HCT116 (cell line): Measurements from ENCODE around the gene ALK. TPM values are rescaled to one million over a fixed set of nuclear protein-coding genes. Genes with fewer than 3 reads are reported as not detected.

Experiments
- ATAC-seq: fragments of 200-7000 bp; cut with Tn5 transposase; 2 replicates; pipeline ENCODE4 v1.9.1; 2020; ENCODE audit warnings: mild to moderate bottlenecking, moderate library complexity
- BruUV-seq: library from RNA; stranded (reverse); fragments of 400-500 nt; replicated peaks from 2 replicates; lab custom pipeline; 2021; lab: Mats Ljungman, UMichigan
- CTCF ChIA-PET: fragments of 300-600 bp; sonication (Branson Sonifier 250); formaldehyde crosslinking; loops from one replicate; lab custom pipeline; 2021; ENCODE audit warnings: antibody characterized with exemption; lab: Charles Lee
- POLR2A ChIA-PET: fragments of 300-600, 350-600 bp; sonication (Branson Sonifier 250); formaldehyde crosslinking; loops from one replicate; lab custom pipeline; 2021; ENCODE audit warnings: antibody characterized with exemption; lab: Charles Lee
- RAD21 ChIA-PET, 2 experiments: fragments of 300-600 bp; sonication (Branson Sonifier 250); formaldehyde crosslinking; loops; one replicate each; lab custom pipeline; 2023; ENCODE audit warnings: low total read pairs in 2 of 2; ENCODE audit not compliant: uncharacterized antibody in 2 of 2, unreplicated experiment in 2 of 2, low non-redundant PET in 1 of 2; lab: Charles Lee
- DNase-seq: peaks from one replicate; pipeline ENCODE4 v3.0.0-alpha.2; 2010; ENCODE audit warnings: low read depth, low spot score
- H2AFZ ChIP-seq: fragments of 200-600 bp; shearing (Covaris generic), sonication (generic); 2 replicates; pipeline ENCODE4 v1.6.1; 2017; ENCODE audit warnings: low read depth, mixed run types, mixed read lengths, antibody characterized with exemption, low read length; ENCODE audit not compliant: poor library complexity, severe bottlenecking
- H3K27ac ChIP-seq: 2 replicates; pipeline ENCODE4 v1.5.1; 2012; ENCODE audit warnings: low read depth, low read length
- H3K27me3 ChIP-seq: fragments of 200-600 bp; sonication (generic); 2 replicates; pipeline ENCODE4 v1.6.1; 2016; ENCODE audit warnings: mixed run types, low read length, mixed read lengths; ENCODE audit not compliant: insufficient read depth
- H3K36me3 ChIP-seq, 2 experiments: fragments of 200-500 bp in 1 of 2; fragments of 200-600 bp in 1 of 2; sonication (Bioruptor generic) in 1 of 2; sonication (generic) in 1 of 2; 2 replicates each; pipeline versions ENCODE4 v1.5.1 to v1.6.1; 2014 to 2016; ENCODE audit warnings: low read length in 2 of 2, inconsistent platforms in 1 of 2, mixed read lengths in 1 of 2, mixed run types in 1 of 2; ENCODE audit not compliant: insufficient read depth in 2 of 2, control insufficient read depth in 1 of 2
- H3K4me1 ChIP-seq, 2 experiments: fragments of 200-600 bp in 1 of 2; sonication (generic) in 1 of 2; 2 replicates each; pipeline versions ENCODE4 v1.5.1 to v1.6.1; 2012 to 2017; ENCODE audit warnings: low read length in 2 of 2, inconsistent platforms in 1 of 2, mild to moderate bottlenecking in 1 of 2, mixed read lengths in 1 of 2, mixed run types in 1 of 2, moderate library complexity in 1 of 2; ENCODE audit not compliant: insufficient read depth in 2 of 2, control insufficient read depth in 1 of 2
- H3K4me2 ChIP-seq: fragments of 200-600 bp; sonication (generic); 2 replicates; pipeline ENCODE4 v1.6.1; 2017; ENCODE audit warnings: mixed run types, low read length, mixed read lengths
- H3K4me3 ChIP-seq, 2 experiments: fragments of 200-600 bp in 1 of 2; sonication (generic) in 1 of 2; replicated peaks in 1 of 2; 2 replicates each; pipeline ENCODE4 v1.5.1; 2011 to 2016; ENCODE audit warnings: low read length in 2 of 2, control low read depth in 1 of 2, low read depth in 1 of 2, mild to moderate bottlenecking in 1 of 2, mixed read lengths in 1 of 2, mixed run types in 1 of 2
- H3K79me2 ChIP-seq: fragments of 200-600 bp; sonication (generic); 2 replicates; pipeline ENCODE4 v1.6.1; 2017; ENCODE audit warnings: mild to moderate bottlenecking, mixed run types, low read length, moderate library complexity, mixed read lengths; ENCODE audit not compliant: insufficient read depth
- H3K9ac ChIP-seq: fragments of 200-600 bp; sonication (generic); 2 replicates; pipeline ENCODE4 v1.6.1; 2016; ENCODE audit warnings: low read length, mixed read lengths
- H3K9me2 ChIP-seq: fragments of 200-600 bp; sonication (generic), shearing (Covaris generic); 2 replicates; pipeline ENCODE4 v1.6.1; 2017; ENCODE audit warnings: mixed run types, mild to moderate bottlenecking, moderate library complexity; ENCODE audit not compliant: insufficient read depth
- H3K9me3 ChIP-seq, 2 experiments: fragments of 200-500 bp in 1 of 2; fragments of 200-600 bp in 1 of 2; sonication (Bioruptor generic) in 1 of 2; sonication (generic) in 1 of 2; 2 replicates each; pipeline ENCODE4 v1.6.1; 2014 to 2017; ENCODE audit warnings: low read length in 2 of 2, mixed read lengths in 2 of 2, inconsistent platforms in 1 of 2, low read depth in 1 of 2, mild to moderate bottlenecking in 1 of 2, mixed run types in 1 of 2, moderate library complexity in 1 of 2; ENCODE audit not compliant: control insufficient read depth in 1 of 2, insufficient read depth in 1 of 2
- H4K20me1 ChIP-seq: fragments of 200-600 bp; sonication (generic), shearing (Covaris generic); 2 replicates; pipeline ENCODE4 v1.6.1; 2017; ENCODE audit warnings: mixed run types, mild to moderate bottlenecking, moderate library complexity; ENCODE audit not compliant: insufficient read depth
- ATF3 ChIP-seq: IDR thresholded peaks from 2 replicates; pipeline ENCODE4 v1.6.1; 2012
- CBX3 ChIP-seq: IDR thresholded peaks from 2 replicates; pipeline ENCODE4 v1.6.1; 2012; ENCODE audit warnings: low read depth
- CEBPB ChIP-seq: IDR thresholded peaks from 2 replicates; pipeline ENCODE4 v1.6.1; 2012; ENCODE audit warnings: low read depth
- EGR1 ChIP-seq: IDR thresholded peaks from 2 replicates; pipeline ENCODE4 v1.6.1; 2012; ENCODE audit warnings: low read depth
- EZH2 ChIP-seq: fragments of 200-600 bp; sonication (generic); IDR thresholded peaks from 2 replicates; pipeline ENCODE4 v1.6.1; 2017; ENCODE audit warnings: antibody characterized with exemption, mixed run types
- JUND ChIP-seq: IDR thresholded peaks from 2 replicates; pipeline ENCODE4 v1.6.1; 2012
- MAX ChIP-seq: IDR thresholded peaks from 2 replicates; pipeline ENCODE4 v1.6.1; 2012
- SIN3A ChIP-seq: IDR thresholded peaks from 2 replicates; pipeline ENCODE4 v1.6.1; 2012; ENCODE audit warnings: low read depth
- SP1 ChIP-seq: IDR thresholded peaks from 2 replicates; pipeline ENCODE4 v1.6.1; 2012; ENCODE audit warnings: low read depth
- YY1 ChIP-seq: IDR thresholded peaks from 2 replicates; pipeline ENCODE4 v1.6.1; 2011; ENCODE audit warnings: low read length, low read depth, moderate library complexity, mild to moderate bottlenecking; ENCODE audit not compliant: insufficient replicate concordance; ENCODE audit errors: extremely low read depth
- ZFX ChIP-seq: fragments of 450-650 bp; IDR thresholded peaks from 2 replicates; pipeline ENCODE4 v1.6.1; 2017
- ZNF274 ChIP-seq: fragments of 200-500 bp; sonication (Bioruptor generic); IDR thresholded peaks from 2 replicates; pipeline ENCODE4 v1.6.1; 2014; ENCODE audit warnings: mild to moderate bottlenecking, low read depth, low read length, inconsistent platforms
- intact Hi-C: fragments of 100-400 bp; cut with micrococcal nuclease; formaldehyde crosslinking; loops from 2 replicates; pipeline ENCODE4 v1.10.0; 2022
- total RNA-seq: library from RNA; stranded (reverse); gene quantifications from one replicate; pipeline ENCODE4 v1.2.1, GENCODE V29; 2021; ENCODE audit not compliant: unreplicated experiment
- TF ChIP-seq, protein P1 (sequence below): IDR thresholded peaks from 2 replicates; pipeline ENCODE4 v1.6.1; 2012; ENCODE audit warnings: low read depth

ALK gene
- total RNA-seq, 1 experiment from 2014 or later = not detected

GRCh38 chr2:29232041-29232440, 689.3 kb downstream of the ALK start:
- no peak for DNase-seq
- ATAC-seq = no peak
- POLR2A ChIA-PET = no interaction called here
- intact Hi-C loops = no loop called here
- H3K9me2 ChIP-seq = no peaks in the 10 kb centered on the region
- TF ChIP-seq CBX3 (no peak), MAX (no peak), EGR1 (no peak), SIN3A (no peak), CEBPB (no peak), ZNF274 (no peak), EZH2 (no peak), YY1 (no peak), SP1 (no peak), ATF3 (no peak), ZFX (no peak), JUND (no peak)
- TF ChIP-seq, protein P1, sequence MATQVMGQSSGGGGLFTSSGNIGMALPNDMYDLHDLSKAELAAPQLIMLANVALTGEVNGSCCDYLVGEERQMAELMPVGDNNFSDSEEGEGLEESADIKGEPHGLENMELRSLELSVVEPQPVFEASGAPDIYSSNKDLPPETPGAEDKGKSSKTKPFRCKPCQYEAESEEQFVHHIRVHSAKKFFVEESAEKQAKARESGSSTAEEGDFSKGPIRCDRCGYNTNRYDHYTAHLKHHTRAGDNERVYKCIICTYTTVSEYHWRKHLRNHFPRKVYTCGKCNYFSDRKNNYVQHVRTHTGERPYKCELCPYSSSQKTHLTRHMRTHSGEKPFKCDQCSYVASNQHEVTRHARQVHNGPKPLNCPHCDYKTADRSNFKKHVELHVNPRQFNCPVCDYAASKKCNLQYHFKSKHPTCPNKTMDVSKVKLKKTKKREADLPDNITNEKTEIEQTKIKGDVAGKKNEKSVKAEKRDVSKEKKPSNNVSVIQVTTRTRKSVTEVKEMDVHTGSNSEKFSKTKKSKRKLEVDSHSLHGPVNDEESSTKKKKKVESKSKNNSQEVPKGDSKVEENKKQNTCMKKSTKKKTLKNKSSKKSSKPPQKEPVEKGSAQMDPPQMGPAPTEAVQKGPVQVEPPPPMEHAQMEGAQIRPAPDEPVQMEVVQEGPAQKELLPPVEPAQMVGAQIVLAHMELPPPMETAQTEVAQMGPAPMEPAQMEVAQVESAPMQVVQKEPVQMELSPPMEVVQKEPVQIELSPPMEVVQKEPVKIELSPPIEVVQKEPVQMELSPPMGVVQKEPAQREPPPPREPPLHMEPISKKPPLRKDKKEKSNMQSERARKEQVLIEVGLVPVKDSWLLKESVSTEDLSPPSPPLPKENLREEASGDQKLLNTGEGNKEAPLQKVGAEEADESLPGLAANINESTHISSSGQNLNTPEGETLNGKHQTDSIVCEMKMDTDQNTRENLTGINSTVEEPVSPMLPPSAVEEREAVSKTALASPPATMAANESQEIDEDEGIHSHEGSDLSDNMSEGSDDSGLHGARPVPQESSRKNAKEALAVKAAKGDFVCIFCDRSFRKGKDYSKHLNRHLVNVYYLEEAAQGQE = no peak
- TF ChIP-seq, all 23 proteins: peak for 0
- peaks cover 42% of the 10 kb centered on the region; the same call in 1 of the 2 replicates for H3K27me3 ChIP-seq
- BruUV-seq = no TSS peak
- ChIA-PET RAD21 (no interaction called here), CTCF (interaction anchor here (1.3 kb wide), 1 partner anchor 9 kb away, joined by 4 read pairs; no protein-coding TSS in a partner anchor)
- no peak overlapping the region for H3K4me2 ChIP-seq
- H4K20me1 ChIP-seq = no peaks in the 10 kb centered on the region
- no peaks in the 10 kb centered on the region for H3K79me2 ChIP-seq
- H3K36me3 ChIP-seq = no peaks in the 10 kb centered on the region
- H3K9ac ChIP-seq = no peak overlapping the region
- H3K9me3 ChIP-seq = no peaks in the 10 kb centered on the region
- no peak overlapping the region for H3K27ac ChIP-seq
- H3K4me1 ChIP-seq = no peaks in the 10 kb centered on the region
- no peak overlapping the region for H2AFZ ChIP-seq
- H3K4me3 ChIP-seq = no peak overlapping the region
